ENCODE measurements around the gene MACROD1.

Gene MACROD1

GRCh38 chr11:64071849-64072248 is 94.1 kb downstream of the MACROD1 start:
- no peak for DNase-seq

DNA sequence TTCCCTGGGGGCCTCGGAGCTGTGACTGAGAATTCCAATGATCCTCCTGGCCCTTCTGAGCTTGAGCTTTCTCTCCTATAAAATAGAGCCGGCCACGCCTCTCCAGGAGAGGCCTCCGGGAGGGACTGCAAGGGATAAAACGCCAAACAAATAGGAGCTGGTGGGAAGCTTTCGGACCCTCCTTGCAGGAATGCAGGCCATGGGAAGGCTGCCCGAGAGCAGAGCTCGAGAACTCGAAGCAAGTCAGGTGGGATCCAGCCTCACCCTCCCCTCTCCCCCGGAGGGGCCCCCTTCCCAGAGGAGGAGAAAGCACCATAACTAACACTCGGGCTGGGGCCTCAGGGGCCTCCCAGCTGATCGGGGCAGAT is 95.6 kb downstream of the MACROD1 start:
- no peak for DNase-seq

DNA sequence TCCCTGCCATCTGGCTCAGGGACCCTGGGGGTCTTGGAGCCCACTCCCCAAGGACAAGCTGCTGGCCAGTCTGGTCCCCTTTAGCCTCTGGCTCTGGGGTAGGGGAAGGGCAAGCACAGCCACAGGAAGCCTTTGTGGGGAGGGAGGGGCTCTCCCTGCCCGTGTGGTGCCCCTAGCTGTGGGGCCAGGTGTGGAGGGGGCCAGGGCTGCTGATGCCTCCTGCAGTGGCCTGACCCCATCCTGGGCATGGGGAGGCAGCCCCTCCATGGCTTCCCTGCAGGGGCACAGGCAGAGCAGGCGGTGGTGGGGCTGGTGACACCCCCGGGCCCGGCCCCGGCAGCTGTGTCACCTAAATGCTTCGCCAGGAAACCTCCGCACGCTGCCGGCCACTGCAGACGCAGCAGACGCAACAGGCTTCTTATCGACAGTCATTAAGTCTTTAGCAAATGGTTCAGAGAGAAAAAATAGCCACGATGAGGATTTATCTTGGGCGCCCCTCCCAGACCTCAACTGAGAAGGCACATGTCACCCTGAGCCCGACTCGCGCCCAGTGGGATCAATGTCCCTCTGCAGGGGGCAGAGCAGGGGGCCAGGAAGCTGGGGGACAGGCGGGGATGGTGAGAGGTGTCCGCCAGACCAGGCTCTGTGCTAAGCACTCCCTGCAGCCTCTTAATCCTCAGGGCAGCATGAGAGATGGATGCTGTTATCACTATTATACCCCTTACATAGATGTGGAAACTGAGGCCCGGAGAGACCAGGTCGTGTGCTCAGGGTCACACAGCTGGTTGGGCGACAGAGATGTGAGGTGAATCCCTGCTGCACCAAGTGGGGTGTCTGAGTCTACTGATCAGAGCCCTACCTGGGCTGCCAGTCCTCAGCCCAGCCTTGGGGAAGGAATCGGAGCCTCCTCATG is 96.3 kb downstream of the MACROD1 start:
- DNase-seq: no peak

GRCh38 chr11:64068705-64069400 is 97.1 kb downstream of the MACROD1 start:
- DNase-seq: no peak

GRCh38 chr11:64067230-64067993 is 98.5 kb downstream of the MACROD1 start:
- no peak for DNase-seq

DNA sequence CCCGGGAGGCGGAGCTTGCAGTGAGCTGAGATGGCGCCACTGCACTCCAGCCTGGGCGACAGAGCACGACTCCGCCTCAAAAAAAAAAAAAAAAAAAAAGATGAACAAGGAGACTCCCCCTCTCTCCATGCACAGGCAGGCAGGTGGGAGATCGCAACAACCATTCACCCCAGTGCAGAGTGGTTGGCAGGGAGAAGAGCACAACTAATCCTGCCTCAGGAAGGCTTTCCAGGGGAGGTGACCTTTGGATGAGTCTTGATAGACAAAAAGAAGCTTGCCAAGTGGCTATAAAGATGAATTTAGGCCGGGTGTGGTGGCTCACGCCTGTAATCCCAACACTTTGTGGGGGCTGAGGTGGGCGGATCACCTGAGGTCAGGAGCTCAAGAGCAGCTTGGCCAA is 100.2 kb downstream of the MACROD1 start:
- DNase-seq: no peak

- DNase-seq: no peak
Measured at GRCh38 chr11:64065141-64065465, 100.8 kb downstream of the MACROD1 start.

GRCh38 chr11:64064374-64065140 is 101.4 kb downstream of the MACROD1 start:
- no peak for DNase-seq

GRCh38 chr11:64063777-64064176 is 102.1 kb downstream of the MACROD1 start:
- no peak for DNase-seq

GRCh38 chr11:64062185-64063039 is 103.5 kb downstream of the MACROD1 start:
- no peak for DNase-seq

DNA sequence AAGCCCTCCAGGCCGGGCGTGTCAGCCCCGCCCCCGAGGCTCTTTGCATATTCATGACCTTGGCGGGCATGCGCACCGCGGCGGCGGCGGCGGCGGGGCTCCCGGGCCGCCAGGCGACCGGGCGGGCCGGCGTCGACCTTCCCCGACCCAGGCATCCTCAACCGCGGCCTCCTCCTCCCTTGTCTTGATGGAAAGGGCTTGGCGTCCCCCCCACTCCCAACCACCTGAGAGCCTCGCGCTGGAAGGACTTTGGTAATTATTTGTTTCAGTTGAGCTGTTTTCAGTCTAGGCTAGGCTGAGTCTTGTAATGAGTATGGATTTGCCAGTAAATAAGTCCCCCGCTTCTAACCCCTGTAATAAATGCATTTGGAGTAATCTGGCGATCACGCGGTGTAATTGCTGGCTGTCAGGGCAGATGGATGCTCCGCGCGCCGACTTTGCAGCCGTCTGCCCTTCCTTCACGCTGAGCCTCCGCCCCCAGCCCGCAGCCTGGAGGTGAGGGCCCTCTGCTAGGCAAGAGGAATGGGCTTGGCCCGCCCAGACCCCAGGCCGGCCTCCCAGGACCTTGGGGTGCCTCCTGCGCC is 105.0 kb downstream of the MACROD1 start:
- peak; percentile 41 for DNase-seq

DNA sequence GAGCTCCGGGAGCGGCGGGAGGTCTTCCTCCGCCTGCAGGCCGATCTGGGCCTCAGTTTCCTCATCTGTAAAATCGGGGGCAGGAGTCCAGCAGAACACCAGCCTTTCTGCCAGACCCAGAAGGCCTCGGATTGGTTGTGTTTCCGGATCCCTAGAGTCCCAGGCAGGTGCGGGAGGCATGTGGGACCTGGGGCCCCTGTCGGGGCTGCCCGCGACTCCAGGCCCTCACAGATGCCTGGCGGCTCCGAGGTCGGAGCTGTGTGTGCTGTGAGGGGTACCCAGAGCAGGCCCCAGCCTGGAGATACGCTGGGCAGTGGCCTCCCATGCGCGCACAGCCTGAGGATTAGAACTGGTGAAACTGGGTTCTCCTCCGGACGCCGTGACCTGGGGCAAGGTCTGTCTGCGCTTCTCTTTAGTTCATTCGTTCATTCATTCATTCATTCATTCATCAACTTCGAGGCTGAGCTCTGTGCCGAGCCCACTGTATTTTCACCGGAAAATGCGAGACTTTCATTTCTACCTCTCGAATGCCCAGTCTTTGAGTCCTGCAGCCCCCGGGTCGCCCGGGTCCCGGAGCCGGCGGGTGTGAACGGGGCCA is 105.6 kb downstream of the MACROD1 start:
- DNase-seq: no peak

- DNase-seq: no peak
Measured at GRCh38 chr11:64059339-64060140, 106.4 kb downstream of the MACROD1 start.

GRCh38 chr11:64058494-64058893 is 107.4 kb downstream of the MACROD1 start:
- DNase-seq: no peak

- DNase-seq: no peak
Measured at GRCh38 chr11:64057890-64058289, 108.0 kb downstream of the MACROD1 start.

DNA sequence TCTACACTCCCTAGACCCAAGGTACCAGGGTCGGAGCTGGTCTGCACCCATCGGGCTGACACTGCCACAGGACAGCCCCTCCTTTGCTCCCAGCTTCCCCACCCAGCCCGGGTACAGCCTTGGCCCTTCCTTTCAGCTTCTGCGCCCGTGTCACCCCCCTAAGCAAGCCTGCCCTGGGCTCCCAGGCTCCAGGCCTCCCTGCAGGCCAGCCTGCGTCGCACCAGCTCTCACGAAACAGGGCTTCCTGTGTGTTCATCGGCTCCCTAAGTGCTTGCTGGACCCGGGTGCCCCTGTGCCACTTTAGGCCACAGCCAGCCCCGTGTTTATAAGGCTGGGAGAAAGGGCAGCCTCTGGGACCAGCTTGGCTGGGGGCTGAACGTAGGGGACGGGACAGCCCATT is 109.1 kb downstream of the MACROD1 start:
- no peak for DNase-seq

DNA sequence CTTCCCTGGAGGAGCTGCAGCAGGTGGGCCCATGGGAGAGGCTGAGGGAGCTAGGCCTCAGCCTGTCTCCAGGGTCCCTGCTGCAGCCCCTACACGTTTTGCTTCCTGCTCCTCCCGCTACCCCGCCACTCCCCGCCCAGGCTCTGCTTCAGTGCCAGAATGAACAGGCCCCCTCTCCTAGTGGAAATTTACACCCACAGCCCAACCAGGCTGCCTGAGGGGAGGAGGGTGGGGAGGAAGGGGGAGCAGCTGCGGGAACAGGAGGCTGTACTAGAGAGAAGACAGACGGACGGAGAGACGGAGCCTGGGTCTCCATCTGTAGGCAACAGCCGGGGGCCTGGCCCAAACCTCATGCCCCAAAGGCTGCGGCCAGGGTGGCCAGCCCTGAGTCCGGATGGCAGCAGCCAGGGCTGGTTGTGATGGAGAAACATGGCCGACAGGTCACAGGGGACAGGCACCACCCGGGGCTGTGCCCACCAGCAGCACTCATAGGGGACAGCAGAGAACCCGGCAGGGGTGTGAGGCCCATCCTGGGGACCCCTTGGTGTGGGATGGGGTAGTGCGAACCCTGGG is 109.6 kb downstream of the MACROD1 start:
- DNase-seq: no peak

DNA sequence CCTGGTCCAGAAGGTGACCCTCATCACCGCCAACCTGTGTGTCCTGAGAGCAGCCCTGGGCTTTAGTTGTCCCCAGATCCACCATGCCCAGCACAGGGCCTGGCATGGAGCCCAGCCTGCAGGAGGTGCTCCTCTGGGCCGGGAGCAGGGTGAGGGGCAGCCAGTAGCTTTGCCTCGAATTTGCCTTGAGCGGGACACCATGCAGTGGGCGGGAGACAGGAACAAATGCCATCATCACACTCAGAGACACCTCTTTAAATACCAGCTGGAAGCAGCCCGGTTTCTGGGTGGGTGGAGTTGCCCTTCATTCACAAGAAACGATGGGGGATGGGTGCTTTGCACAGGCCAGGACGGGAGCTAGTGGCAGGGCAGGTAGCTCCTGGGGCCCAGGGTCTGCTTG is 110.8 kb downstream of the MACROD1 start:
- no peak for DNase-seq

GRCh38 chr11:64053699-64054098 is 112.2 kb downstream of the MACROD1 start:
- no peak for DNase-seq
